Testis (tissue), 3 donors: ENCODE data around the gene IFI44L. TPM values are rescaled to one million over a fixed set of nuclear protein-coding genes. Genes with fewer than 3 reads are reported as not detected.

Experiments used
- DNase-seq: peaks from one replicate; pipeline ENCODE4 v3.0.0-alpha.2; 2019
- H3K27ac ChIP-seq, 2 donors: fragments of 200-600 bp; sonication (generic); one replicate each; pipeline ENCODE4 v1.5.1; 2019
- H3K27me3 ChIP-seq: fragments of 200-600 bp; sonication (generic); one replicate; pipeline ENCODE4 v1.5.1; 2019
- H3K36me3 ChIP-seq: fragments of 200-600 bp; sonication (generic); one replicate; pipeline ENCODE4 v1.5.1; 2017; ENCODE audit warnings: low read depth; ENCODE audit errors: missing control alignments
- H3K4me1 ChIP-seq: fragments of 200-600 bp; sonication (generic); one replicate; pipeline ENCODE4 v1.5.1; 2019
- H3K4me3 ChIP-seq, 2 donors: fragments of 200-600 bp; sonication (generic); one replicate each; pipeline ENCODE4 v1.5.1; 2017 to 2019
- H3K9me3 ChIP-seq: fragments of 200-600 bp; sonication (generic); one replicate; pipeline ENCODE4 v1.5.1; 2017
- POLR2A ChIP-seq: fragments of 450-650 bp; IDR thresholded peaks from one replicate; pipeline ENCODE4 v1.6.1; 2017; ENCODE audit warnings: antibody characterized with exemption, mild to moderate bottlenecking, moderate library complexity
- WGBS, 2 donors: methylation state at CpG; one replicate each; pipeline ENCODE4 v1.1.5; 2018; 5-methylcytosine and 5-hydroxymethylcytosine counted together
- intact Hi-C: fragments of 100-400 bp; cut with DNase I; formaldehyde crosslinking; loops from one replicate; pipeline ENCODE4 v1.15.1; 2023; ENCODE audit warnings: low total_unique reads
- polyA plus RNA-seq: library from polyadenylated mRNA; stranded (reverse); fragments of 350-450 nt; fragmentation: Illumina TruSeq; extraction: RNeasy Lipid Tissue Mini Kit (QIAGEN cat#74804); gene quantifications from one replicate; pipeline ENCODE4 v1.2.3, GENCODE V29; 2014; ENCODE audit warnings: low read depth, low replicate concordance; ENCODE audit not compliant: insufficient read depth
- total RNA-seq, 2 donors: library from RNA; depleted of rRNA; stranded (reverse); fragments of >200 nt; gene quantifications; one replicate each; pipeline ENCODE4 v1.2.3, GENCODE V29; 2016
- TF ChIP-seq, protein P1 (sequence below), 3 experiments: fragments of 450-650 bp in 2 of 3; fragments of 200-600 bp in 1 of 3; sonication (generic) in 1 of 3; IDR thresholded peaks; one replicate each; pipeline ENCODE4 v1.5.1; 2016 to 2019; ENCODE audit warnings: antibody characterized with exemption in 3 of 3, mild to moderate bottlenecking in 2 of 3, moderate library complexity in 1 of 3

The IFI44L gene
- total and polyA plus RNA-seq, 3 donors from 2014 or later, result 5.3 to 15.8 (median 12.0) TPM

DNA sequence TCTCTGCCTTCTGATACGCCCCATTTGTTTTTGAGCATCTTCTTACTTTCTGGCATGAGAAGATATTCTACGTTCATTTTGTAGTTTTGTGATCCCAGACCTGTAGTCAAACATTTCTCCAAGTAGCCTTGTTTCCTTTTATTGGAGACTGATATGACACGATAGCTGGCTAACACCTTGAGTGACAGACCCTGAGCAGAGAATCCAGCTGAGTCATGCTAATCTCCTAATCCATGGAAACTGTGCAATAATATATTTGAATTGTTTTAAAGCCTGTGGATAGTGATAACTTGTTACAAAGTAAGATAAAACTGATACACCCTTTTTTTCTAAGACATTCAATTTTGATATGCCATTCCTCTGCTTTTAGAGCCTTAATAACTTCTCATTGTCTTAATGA lies 1.2 kb upstream of the IFI44L start:
- TF ChIP-seq, protein P1, sequence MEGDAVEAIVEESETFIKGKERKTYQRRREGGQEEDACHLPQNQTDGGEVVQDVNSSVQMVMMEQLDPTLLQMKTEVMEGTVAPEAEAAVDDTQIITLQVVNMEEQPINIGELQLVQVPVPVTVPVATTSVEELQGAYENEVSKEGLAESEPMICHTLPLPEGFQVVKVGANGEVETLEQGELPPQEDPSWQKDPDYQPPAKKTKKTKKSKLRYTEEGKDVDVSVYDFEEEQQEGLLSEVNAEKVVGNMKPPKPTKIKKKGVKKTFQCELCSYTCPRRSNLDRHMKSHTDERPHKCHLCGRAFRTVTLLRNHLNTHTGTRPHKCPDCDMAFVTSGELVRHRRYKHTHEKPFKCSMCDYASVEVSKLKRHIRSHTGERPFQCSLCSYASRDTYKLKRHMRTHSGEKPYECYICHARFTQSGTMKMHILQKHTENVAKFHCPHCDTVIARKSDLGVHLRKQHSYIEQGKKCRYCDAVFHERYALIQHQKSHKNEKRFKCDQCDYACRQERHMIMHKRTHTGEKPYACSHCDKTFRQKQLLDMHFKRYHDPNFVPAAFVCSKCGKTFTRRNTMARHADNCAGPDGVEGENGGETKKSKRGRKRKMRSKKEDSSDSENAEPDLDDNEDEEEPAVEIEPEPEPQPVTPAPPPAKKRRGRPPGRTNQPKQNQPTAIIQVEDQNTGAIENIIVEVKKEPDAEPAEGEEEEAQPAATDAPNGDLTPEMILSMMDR (IDR thresholded peaks at IDR 0.05), result no peak
- TF ChIP-seq POLR2A, result no peak
- Histone ChIP-seq H3K36me3 (no peaks in the 10 kb centered on the region), H3K4me1 (peaks cover 12% of the 10 kb centered on the region), H3K27me3 (no peaks in the 10 kb centered on the region), H3K4me3 (no peak overlapping the region), H3K27ac (peak overlapping the region; percentile 79 to 84), H3K9me3 (no peaks in the 10 kb centered on the region)
- DNase-seq, result no peak
- 53 to 59% methylated on average over 3 of the region's 3 CpGs for WGBS, 2 donors
- intact Hi-C loops, result loop anchor here (10.0 kb wide), 1 partner anchor 56 kb away; no protein-coding TSS in a partner anchor

DNA sequence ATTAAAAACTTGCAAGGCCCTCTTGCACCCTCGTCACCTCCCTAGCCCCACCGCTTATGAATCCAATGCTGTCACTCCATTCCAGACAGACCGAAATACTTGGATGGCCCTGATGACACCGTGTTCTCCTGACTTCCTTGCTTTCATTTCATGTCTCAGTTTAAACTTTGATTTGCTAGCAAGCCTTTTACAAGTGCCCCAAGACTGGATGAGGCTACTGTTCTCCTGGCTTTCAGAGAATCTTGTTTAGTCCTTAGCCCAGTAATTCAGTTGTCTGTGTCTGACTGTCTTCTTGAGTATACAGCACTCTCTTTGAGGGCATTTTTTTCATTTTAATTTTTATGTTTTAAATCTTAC lies 824 bp upstream of the IFI44L start:
- intact Hi-C loops, result loop anchor here (10.0 kb wide), 1 partner anchor 55 kb away; no protein-coding TSS in a partner anchor
- H3K36me3 ChIP-seq, result no peaks in the 10 kb centered on the region
- H3K27me3 ChIP-seq, result no peaks in the 10 kb centered on the region
- TF ChIP-seq, protein P1 (IDR thresholded peaks at IDR 0.05), result no peak
- no peak for TF ChIP-seq POLR2A
- H3K4me3 ChIP-seq, result peak overlapping the region in 1 of 2 donors; percentile 14
- DNase-seq, result peak; percentile 25
- 25 to 35% methylated on average over 4 of the region's 4 CpGs for WGBS, 2 donors
- peaks cover 12% of the 10 kb centered on the region for H3K4me1 ChIP-seq
- H3K9me3 ChIP-seq, result no peaks in the 10 kb centered on the region
- H3K27ac ChIP-seq, result peak overlapping the region; percentile 79 to 84

GRCh38 chr1:78620666-78621065 lies 418 bp downstream of the IFI44L start:
- TF ChIP-seq POLR2A, result no peak
- TF ChIP-seq, protein P1 (IDR thresholded peaks at IDR 0.05), result no peak
- DNase-seq, result no peak
- no peaks in the 10 kb centered on the region for H3K9me3 ChIP-seq
- WGBS, 2 donors, result 27 to 33% methylated on average over 1 of the region's 1 CpG
- H3K27me3 ChIP-seq, result no peaks in the 10 kb centered on the region
- intact Hi-C loops, result no loop called here
- H3K36me3 ChIP-seq, result no peaks in the 10 kb centered on the region
- H3K4me1 ChIP-seq, result peaks cover 12% of the 10 kb centered on the region
- peak overlapping the region; percentile 79 to 84 for H3K27ac ChIP-seq
- peak overlapping the region; percentile 14 to 29 for H3K4me3 ChIP-seq

- Histone ChIP-seq H3K4me3 (no peak overlapping the region), H3K27me3 (no peaks in the 10 kb centered on the region), H3K4me1 (peaks cover 11% of the 10 kb centered on the region), H3K27ac (peak overlapping the region; percentile 49 to 79), H3K9me3 (no peaks in the 10 kb centered on the region), H3K36me3 (no peaks in the 10 kb centered on the region)
- TF ChIP-seq, protein P1 (IDR thresholded peaks at IDR 0.05), result no peak
- TF ChIP-seq POLR2A, result no peak
- 52 to 64% methylated on average over 4 of the region's 4 CpGs for WGBS, 2 donors
- no peak for DNase-seq
- intact Hi-C loops, result no loop called here
Observed at GRCh38 chr1:78622548-78622947, 2.3 kb downstream of the IFI44L start.

DNA sequence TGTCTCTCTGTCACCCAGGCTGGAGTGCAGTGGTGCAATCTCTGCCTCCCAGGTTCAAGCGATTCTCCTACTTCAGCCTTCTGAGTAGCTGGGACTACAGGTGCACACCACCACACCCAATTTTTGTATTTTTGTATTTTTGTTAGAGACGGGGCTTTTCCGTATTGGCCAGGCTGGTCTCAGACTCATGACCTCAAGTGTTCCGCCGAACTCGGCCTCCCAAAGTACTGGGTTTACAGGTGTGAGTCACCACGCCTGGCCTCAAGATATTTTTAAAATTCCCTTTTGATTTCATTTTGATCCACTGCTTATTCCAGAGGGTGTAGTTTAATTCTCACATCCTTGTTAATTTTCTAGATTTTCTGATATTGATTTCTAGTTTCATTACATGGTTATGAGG lies 3.8 kb downstream of the IFI44L start:
- Histone ChIP-seq H3K4me3 (no peak overlapping the region), H3K9me3 (no peaks in the 10 kb centered on the region), H3K27me3 (no peaks in the 10 kb centered on the region), H3K27ac (peak overlapping the region in 1 of 2 donors; percentile 9), H3K4me1 (peaks cover 7% of the 10 kb centered on the region), H3K36me3 (no peaks in the 10 kb centered on the region)
- intact Hi-C loops, result no loop called here
- no peak for TF ChIP-seq POLR2A
- TF ChIP-seq, protein P1 (IDR thresholded peaks at IDR 0.05), result no peak
- DNase-seq, result no peak
- 93 to 95% methylated on average over 7 of the region's 7 CpGs for WGBS, 2 donors
